Skeletal muscle cell (primary cell): ENCODE data around the gene VAT1.
A peak's percentile ranks its signal among the peaks of the same experiment; 100 is the strongest.
"Not testable (repeated sequence)": the region's sequence is repeated elsewhere in the genome, so short reads cannot be mapped to it uniquely, and the experiment has no call there.

Experiments
- DNase-seq: peaks from one replicate; pipeline ENCODE4 v3.0.0-alpha.2; 2010; ENCODE audit warnings: low read depth
- H3K4me3 ChIP-seq: 2 replicates; pipeline ENCODE4 v1.5.1; 2011; ENCODE audit warnings: low read depth, mild to moderate bottlenecking, control low read depth, low read length, moderate library complexity

The VAT1 gene

GRCh38 chr17:42980274-42980765 is 41.9 kb downstream of the VAT1 start, which contains the start of gene RUNDC1:
Gene RUNDC1, plus strand, starts transcription at chr17:42980565. Its CDS starts 12 bp downstream, at chr17:42980577.
- no peak for DNase-seq
- H3K4me3 ChIP-seq: peak within 1 kb of the TSS; percentile 85

GRCh38 chr17:42979511-42980273 is 42.5 kb downstream of the VAT1 start, which contains the start of gene PTGES3L:
Gene PTGES3L, minus strand, starts transcription at chr17:42980080. Its CDS starts 27 bp downstream, at chr17:42980053.
- DNase-seq: no peak

GRCh38 chr17:42975701-42976100 is 46.5 kb downstream of the VAT1 start:
- DNase-seq, H3K4me3 ChIP-seq: not testable (repeated sequence)

More at GRCh38 chr17:42979511-42980273, 42.5 kb downstream of the VAT1 start, which contains the start of gene PTGES3L:
- H3K4me3 ChIP-seq: peak within 1 kb of the TSS; percentile 85

GRCh38 chr17:42975265-42975664 is 46.9 kb downstream of the VAT1 start:
- no peak for DNase-seq
- H3K4me3 ChIP-seq: no peak overlapping the region

GRCh38 chr17:42973323-42973722 is 48.9 kb downstream of the VAT1 start:
- not testable (repeated sequence) for H3K4me3 ChIP-seq, DNase-seq

GRCh38 chr17:42971589-42971988 is 50.6 kb downstream of the VAT1 start:
- no peak overlapping the region for H3K4me3 ChIP-seq
- no peak for DNase-seq

- no peak overlapping the region for H3K4me3 ChIP-seq
- DNase-seq: peak; percentile 12
Measured at GRCh38 chr17:42969001-42969581, 53.1 kb downstream of the VAT1 start.

- H3K4me3 ChIP-seq: no peak overlapping the region
- no peak for DNase-seq
Measured at GRCh38 chr17:42967925-42968324, 54.3 kb downstream of the VAT1 start.
